GM20431 (cell line): Measurements from ENCODE around the gene NOTUM.

Experiments used
- in situ Hi-C: fragments of 300-500 bp; cut with MseI, MboI; formaldehyde crosslinking; loops from one replicate; pipeline ENCODE4 v1.15.0; 2020; ENCODE audit warnings: low sequenced_read_pairs; ENCODE audit not compliant: unreplicated experiment

The NOTUM gene

GRCh38 chr17:81980122-81980521 is 19.1 kb upstream of the NOTUM start:
- in situ Hi-C loops = no loop called here

GRCh38 chr17:81978524-81979298 is 17.7 kb upstream of the NOTUM start:
- in situ Hi-C loops = no loop called here

DNA sequence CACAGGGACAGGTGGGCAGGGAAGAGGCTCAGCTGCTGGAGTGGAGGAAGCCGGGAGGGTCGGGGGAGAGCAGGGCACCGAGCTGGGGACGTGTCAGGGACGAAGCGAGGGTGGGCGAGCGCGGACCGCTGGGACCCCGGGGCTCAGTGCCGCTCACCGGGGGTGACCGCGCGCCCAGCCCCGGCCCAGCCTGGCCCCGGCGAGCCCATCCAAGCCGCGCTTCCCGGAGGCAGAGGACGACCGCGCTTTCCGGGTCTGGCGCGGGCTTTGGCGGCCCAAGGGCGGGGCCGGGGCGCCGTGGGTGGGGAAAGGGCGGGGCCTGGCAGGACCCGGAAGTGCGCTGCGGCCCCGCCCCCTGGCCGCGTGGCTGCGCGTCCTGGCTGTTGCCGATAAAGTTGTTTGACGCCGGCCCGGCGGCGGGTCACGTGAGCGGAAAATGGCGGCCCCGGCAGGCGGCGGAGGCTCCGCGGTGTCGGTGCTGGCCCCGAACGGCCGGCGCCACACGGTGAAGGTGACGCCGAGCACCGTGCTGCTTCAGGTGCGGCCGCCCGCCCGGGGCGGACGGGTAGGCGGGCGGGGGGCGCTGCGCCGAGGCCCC is 16.3 kb upstream of the NOTUM start, which contains the start of gene ASPSCR1:
Gene ASPSCR1, plus strand, starts transcription at position 419 of the 598 bp plus-strand sequence. Its CDS starts 18 bp downstream, at position 437.
- in situ Hi-C loops = no loop called here

DNA sequence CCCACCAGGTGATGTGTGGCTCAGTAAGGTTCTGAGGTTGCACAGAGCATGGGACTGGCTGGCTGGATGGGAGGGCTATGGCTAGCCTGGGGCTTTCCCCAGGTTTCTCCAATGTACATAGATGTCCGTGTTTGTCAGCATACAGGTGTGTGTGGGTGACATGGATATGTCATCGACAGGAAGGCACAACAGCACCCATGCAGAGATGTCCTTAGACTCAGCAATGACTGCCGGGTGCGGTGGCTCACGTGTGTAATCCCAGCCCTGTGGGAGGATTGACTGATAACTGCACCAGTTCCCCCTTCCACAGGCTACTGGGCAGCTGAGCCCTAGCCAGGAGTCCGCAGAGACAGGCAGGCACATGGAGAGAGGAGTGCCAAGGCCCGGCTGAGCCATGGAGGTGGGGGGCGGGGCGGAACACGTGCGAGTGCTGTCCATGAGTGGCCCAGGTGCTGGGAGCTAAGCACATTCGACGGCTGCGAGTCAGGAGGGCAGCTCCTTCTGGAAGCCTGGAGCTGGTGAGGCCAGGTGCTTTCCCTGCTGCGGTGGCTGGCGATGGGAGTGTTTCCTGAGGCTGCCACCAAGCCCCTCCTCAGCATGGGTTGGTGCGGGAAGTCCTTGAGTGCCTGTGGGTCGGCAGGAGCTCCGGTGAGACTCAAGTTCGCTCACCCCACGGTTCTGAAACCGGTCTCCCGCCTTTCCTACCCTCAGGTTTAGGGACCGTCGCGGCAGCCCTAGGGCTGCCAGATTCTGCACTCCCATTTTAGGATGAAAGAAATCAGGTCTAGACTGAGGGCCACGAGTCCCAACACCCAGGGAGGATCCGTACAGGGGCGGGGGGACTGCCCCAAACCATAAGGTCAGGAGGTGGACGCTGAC is 15.6 kb upstream of the NOTUM start:
- in situ Hi-C loops = no loop called here

DNA sequence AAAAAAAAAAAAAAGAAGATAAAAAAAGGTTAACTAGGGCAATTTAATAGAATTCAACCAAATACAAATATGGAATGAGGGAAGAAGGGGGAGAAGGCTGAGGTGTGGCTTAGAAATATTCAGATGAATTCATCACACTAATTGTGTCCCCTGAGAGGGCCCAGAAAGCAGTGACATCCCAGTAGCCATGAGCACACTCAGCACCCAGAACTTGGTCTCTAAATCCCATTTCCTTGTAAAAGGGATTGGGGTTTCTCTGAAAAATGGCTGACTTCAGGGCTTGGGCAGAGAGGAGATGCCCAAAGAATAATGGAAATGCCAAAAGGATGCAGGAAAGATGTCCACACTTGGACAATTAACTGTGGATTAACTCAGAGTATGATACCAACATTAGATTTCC is 12.4 kb upstream of the NOTUM start:
- in situ Hi-C loops = no loop called here

DNA sequence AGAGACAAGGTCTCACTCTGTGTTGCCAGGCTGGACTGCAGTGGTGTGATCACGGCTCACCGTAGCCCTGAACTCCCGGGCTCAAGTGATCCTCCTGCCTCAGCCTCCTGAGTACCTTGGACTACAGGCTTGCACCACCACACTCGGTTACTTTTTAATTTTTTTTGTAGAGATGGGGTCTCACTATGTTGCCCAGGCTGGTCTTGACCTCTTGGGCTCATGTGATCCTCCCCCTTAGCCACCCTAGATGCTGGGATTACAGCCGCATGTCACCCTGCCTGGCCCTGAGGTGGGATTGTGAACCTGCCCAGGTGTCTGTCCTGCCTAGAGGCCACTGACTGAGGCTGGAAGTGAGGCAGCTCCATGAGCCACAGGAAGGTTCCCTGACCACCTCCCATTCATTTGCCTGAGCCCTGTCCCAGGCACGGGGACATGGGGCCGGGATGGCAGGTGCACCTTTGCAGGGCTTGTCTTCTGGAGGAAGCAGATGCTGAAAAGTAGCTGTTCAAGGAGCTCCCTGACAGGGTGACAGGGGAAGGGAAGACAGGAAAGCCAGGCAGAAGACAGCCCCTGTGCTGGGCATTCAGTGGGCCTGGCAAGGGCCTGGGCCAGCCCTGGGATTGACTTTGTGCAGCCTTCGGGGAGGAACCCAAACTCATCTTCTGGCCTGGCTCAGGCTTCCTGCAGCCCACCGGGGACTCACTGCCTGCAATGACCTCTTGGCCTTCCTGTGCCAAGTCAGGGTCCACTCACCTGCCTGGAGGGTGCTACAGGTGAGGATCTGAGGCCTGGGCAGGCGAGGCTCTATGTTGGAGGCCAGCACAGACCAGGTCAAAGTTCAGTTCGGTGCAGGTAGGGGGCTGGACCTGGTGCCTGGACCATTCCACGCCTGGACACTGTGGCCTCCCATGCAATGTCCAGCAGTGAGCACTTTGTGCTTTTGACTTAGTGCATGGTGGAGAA is 8.1 kb upstream of the NOTUM start:
- in situ Hi-C loops = no loop called here

- in situ Hi-C loops = no loop called here
Observed at GRCh38 chr17:81968396-81968745, 7.4 kb upstream of the NOTUM start.

GRCh38 chr17:81967533-81968395 is 6.8 kb upstream of the NOTUM start:
- in situ Hi-C loops = no loop called here

- in situ Hi-C loops = no loop called here
Observed at GRCh38 chr17:81967244-81967532, 6.2 kb upstream of the NOTUM start.

DNA sequence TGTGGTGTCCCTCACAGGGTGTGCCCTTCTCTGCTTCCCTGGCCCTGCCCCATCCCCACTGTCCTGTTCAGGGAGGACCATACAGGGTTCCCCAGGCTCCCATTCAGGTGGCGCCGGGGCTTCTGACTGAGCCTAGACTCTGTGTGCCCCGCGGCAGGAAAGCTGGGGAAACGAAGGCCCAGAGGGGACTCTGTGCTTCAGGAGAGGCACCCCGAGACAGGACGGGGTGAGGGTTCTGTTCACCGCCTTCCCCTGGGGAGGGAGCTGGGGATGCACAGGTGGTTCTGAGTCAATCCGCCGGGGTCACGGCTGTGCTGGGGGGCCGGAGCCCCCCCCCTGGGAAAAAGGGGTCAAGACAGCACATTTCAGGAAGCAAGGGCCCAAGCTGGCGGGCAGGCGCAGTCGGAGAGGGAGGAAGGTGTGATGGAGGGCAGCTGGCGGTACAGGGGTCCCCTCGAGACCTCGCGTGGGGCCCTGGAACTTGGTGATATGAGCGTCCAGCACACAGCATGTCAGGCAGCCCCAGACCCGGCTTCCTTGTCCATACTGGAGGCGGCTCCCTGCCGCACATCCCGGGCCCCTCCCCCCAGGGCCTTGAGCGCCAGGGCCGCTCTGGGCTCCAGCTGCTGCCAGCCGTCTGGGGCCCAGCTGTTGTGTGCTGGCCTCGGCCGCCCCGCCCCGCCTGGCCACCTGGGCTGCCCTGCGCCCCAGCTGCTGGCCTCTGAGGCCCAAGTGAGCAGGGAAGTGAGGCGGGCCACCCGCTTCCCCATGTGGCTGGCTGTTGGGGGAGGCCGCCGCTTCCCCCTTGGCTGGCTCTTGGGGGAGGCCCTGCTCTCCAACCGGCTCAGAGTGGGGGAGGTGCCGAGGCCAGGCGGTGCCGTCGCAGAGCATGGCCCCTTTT is 5.6 kb upstream of the NOTUM start:
- in situ Hi-C loops = no loop called here

- in situ Hi-C loops = no loop called here
Observed at GRCh38 chr17:81964081-81964849, 3.3 kb upstream of the NOTUM start.

DNA sequence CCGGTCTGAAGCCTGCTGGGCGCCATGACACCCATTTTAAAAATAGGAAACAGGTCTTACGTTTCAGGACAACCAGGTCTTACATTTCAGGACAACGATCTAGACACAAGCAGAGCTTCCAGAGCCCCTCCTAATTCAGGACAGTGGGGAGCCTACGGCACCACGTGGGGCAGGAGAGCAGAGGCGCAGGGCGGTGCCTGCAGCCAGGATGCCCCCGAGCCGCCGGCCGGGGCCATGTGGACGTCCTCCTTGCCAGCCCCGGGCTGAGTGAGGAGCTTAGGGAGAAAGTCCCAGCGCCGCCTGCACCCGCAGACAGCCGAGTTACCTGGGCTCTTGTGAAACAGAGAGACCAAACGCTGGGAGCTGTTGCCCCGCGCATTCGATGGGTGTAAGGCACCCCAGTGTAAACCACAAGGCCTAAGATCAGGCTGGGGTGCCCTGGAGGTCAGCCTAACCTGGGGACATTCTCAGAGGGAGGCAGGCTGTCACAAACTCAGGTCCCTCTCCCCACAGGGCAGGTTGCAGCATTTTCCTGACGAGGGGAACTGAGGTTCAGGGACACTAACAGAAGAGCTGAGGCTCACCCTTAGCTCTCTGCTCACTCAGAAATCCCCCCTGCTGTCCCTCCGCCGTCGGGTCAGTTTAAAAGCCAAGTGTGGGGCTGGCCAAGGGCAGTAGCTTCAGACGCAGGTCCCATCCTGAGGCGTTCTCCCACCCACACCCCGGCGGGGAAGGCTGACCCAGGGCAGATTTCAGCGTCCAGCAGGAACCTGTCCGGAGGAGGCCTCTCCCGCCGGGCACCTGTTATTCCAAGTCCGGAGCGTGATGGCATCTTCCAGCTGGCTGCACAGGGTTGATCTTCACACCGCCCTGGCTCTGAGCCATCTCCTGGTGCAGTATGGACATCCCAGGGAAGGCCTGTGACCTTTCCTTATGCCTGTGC is 1.8 kb upstream of the NOTUM start:
- in situ Hi-C loops = no loop called here

DNA sequence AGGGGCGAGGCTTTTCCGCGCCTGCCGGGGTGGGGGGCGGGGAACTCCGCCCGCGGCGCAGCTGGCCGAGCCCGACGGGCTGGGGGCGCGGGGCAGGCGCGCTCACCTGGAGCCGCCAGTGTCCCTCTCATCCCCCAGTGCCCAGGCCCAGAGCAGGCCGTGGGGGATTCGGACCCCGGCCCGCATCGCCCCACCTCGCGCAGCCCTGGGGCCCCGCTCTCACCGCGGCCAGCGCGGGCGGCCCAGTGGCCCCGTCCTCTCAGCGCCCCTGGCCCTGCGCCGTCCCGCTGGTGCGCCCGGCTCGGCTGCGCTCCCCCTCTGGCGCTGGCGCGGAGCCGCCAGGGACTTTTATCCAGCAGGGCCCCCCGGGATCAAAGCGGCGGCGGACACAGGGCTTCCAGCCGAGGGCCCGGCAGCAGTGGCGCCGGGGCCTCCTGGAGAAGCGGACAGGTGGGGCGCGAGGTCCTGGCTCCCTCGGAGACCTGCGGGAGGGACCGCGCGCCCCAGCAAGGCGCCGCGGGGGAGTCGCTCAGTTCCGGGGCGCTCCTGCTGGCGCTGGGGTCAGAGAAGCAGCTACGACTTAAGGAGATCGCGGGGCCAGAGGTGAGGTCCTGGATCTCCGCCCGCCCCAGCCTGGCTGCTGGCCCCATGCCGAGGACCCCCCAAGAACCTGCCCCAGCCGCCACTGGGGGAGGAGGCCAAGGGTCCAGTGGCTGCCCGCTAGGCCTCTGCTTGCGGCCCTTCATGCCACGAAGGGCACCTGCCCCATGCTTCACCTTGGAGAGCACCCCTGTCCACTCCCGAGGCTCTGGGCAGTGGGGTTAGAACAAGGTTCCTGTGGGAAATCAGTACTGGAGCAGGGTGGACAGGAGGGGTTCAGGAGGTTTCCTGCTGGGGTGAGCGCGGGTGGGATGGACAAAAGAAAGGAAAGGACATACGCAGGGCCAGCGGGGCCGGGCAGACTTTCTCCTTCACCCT is 823 bp upstream of the NOTUM start:
- in situ Hi-C loops = no loop called here

DNA sequence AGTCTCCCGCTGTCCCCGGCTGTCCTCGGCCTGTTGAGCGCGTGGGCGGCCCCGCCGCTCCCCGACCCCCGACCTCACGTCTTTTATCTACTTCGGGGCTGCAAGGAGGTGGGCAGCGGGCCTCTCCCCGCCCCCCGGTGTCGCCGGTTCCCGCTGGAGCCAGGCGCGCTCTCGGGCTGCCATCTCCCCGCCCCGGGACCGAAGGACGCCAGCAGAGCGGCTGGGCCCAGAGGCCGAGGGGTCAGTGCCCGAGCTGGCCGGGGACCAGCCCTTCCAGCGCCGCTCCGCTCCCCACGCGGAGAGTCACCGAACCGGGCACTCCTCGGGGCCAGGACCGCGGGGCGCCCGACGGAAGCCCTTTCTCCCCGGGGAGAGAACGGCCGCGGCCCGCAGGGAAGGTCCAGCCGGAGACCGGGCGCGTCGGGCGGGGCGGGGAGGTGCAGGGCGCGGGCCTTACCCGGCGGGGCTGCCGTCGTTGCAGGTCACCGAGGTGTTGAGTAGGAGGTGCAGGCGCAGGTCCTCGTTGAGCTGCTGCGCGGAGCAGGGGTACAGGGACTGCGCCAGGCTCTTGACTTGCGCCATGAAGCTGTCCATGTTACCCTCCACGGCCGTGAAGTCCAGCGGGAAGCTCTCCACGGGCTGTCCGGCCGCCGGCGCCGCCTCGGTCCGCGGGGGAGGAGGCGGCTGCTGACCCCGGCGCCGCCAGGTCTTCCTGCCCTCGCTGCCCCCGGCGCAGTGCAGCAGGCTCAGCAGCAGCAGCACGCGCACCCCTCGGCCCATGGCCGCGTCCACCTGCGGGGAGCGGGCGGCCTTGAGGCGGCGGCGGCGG is 643 bp downstream of the NOTUM start:
- in situ Hi-C loops = no loop called here
